Anterior cingulate cortex (tissue), 58 donors: ENCODE data around the gene SLC39A3.

Experiments used
- DNase-seq, 58 donors: peaks; one replicate each; lab custom pipeline; 2025; lab: John Stamatoyannopoulos, UW

SLC39A3 gene

GRCh38 chr19:2755448-2755705 is 15.6 kb upstream of the SLC39A3 start:
- no peak for DNase-seq

GRCh38 chr19:2754659-2755447 is 15.0 kb upstream of the SLC39A3 start:
- no peak for DNase-seq

- DNase-seq, result no peak
These were observed 11.6 kb upstream of the SLC39A3 start for GRCh38 chr19:2751438-2751830.

GRCh38 chr19:2750808-2751437 is 11.1 kb upstream of the SLC39A3 start:
- peak in 6 of 58 donors; percentile 11 to 25 (median 16) for DNase-seq

DNA sequence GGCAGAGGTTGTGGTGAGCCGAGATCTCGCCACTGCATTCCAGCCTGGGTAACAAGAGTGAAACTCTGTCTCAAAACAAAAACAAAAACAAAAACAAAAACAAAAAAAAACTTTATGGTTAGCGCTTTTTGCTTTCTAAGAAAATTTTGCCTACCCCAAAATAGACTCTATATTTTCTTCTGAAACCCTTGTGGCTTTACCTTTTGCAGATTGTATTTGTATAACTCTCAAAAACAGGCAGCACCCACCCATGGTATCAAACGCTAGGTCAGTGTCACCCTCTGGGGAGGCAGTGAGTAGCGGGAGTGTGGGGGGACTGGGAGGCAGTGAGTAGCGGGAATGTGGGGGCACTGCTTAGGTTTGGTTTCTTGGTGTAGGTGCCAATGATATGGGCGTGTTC is 7.5 kb upstream of the SLC39A3 start:
- no peak for DNase-seq

- no peak for DNase-seq
These were observed 4.3 kb upstream of the SLC39A3 start for GRCh38 chr19:2744113-2744512.

GRCh38 chr19:2743099-2743498 is 3.3 kb upstream of the SLC39A3 start:
- peak in 22 of 58 donors; percentile 3 to 57 (median 36) for DNase-seq

- DNase-seq, result no peak
These were observed 468 bp upstream of the SLC39A3 start for GRCh38 chr19:2740314-2740656.

DNA sequence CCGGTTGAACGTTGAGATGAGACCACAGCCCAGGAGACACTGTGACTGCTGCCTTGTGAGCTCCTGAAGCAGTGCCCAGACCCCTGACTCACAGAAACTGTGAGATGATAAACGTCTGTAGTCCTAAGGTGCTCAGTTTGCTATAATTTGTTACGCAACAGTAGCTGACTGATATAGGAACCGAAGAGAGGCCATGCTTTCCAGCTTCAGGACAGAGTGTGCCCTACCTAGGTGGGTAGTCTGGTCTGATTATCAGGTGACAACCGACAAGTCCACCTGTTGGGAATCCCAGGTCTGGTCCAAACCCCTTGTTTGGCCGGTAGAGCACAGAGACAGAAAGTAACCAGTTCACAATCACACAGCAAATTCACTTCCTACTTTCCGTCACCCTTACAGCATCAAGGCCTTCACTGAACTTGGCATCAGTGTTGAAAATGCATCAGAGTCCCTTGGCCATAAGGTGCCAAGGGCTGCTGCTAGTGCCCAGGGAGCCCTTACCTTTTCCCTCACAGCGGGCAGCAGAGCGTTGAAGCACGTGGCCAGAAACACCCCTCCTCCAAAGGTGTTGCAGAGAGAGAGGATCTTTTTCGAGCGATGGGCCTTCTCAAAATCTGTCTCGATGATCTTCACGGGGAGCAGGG is 3.1 kb downstream of the SLC39A3 start:
- DNase-seq, result no peak

DNA sequence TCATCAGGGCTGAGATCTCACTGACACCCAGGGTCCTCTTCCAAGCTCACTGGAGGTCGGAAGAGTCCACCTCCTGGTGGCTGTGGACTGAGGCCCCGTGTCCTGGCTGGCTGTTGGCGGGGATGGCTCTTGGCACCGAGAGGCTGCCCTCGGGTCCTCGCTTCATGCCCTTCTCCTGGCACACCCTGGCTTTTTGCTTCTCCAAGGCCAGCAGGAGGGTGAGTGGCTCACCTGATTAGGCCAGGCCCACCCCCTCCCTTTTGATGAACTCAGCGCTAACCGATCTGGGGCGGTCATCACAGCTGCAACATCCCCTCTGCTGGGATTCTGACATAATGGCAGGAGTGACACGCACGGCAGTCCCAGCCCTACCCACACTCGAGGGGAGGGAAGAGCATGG is 4.4 kb downstream of the SLC39A3 start:
- DNase-seq, result no peak

DNA sequence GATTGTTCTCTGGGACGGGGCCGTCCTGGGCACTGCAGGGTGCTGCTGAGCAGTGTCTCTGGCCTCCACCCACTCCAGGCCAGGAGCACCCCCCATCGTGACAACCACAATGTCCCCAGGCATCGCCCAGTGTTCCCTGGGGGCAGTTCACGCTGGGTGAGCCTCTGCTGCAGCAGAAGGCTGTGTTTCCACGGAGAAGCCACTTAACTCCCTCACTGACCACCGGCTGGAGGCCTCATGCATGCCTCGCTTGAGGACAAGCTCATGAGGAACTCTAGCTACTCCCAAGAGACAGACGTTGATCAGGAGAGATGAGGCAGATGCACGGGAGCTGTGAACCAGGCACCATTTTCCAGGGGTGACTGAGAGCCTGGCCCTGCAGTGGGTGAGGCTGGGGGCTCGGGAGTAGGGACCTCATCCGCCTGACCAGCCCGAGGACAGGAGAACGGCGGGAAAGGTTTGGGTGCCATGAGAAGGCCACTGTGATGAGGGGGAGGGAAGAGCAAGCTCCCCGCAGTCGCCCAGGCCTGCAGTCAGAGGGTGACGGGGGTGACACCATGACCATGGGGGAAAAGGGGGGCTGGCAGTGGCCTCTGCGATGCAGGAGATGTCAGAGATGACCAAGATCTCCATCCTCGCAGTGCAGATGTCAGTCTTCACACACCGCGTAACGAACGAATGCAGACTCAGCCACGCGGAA is 5.1 kb downstream of the SLC39A3 start:
- no peak for DNase-seq

DNA sequence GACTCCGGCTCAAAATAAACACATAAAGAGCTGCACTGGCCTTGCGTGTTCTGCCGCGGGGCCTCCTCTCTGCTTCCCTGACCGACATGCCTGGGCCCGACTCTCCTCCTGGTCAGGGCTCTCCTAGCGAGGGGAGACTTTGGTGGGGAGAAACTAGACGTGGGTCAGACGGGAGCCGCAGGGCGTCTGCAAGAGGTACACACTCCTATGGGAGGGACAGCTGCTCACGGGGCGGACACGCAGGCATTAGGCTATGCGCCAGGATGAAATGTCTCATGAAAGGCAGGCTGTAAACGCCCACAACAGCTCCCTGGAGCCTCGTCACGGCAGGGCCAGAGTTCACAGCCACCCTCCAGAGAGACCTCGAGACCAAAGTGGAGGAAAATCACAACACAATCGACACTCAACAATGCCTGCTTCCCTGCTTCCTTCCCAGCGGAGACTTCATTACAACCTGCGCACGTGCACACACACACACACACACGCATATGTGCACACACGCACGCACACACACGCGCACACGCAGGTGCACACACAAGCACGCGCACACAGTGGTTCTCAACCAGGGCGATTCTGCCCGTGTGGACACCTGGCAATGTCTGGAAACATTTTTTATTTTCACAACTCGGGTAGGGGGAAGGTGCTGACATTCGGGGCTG is 5.8 kb downstream of the SLC39A3 start:
- DNase-seq, result peak in 3 of 58 donors; percentile 12 to 14 (median 13)

- DNase-seq, result no peak
These were observed 6.9 kb downstream of the SLC39A3 start for GRCh38 chr19:2732883-2733282.

DNA sequence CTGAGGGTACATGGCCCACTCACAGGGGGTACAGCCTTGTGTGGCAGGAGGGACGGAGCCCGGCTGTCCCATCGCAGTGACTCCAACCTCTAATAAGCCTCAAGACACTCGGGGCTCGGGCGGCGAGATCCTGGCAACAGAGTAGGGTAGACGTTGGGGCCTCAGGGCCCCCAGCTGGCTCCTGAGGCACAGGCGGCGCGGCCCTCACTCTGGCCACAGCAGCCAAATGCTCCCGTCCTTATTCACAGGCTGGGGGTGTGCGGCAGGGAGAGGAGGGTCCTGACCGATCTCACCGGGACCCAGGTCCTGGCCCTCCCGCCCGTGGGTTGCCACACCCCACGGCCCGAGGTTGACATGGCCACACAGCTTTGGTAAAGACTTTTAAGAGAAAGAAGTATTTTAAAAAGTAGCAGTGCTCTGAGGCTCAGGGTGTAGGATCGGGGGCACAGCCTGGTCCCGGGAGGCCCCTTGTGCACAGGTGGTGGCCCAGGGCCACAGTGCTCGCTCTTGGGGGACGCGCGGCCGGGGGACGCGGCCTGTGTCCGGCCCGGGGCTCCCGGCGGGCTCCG is 7.6 kb downstream of the SLC39A3 start:
- no peak for DNase-seq

DNA sequence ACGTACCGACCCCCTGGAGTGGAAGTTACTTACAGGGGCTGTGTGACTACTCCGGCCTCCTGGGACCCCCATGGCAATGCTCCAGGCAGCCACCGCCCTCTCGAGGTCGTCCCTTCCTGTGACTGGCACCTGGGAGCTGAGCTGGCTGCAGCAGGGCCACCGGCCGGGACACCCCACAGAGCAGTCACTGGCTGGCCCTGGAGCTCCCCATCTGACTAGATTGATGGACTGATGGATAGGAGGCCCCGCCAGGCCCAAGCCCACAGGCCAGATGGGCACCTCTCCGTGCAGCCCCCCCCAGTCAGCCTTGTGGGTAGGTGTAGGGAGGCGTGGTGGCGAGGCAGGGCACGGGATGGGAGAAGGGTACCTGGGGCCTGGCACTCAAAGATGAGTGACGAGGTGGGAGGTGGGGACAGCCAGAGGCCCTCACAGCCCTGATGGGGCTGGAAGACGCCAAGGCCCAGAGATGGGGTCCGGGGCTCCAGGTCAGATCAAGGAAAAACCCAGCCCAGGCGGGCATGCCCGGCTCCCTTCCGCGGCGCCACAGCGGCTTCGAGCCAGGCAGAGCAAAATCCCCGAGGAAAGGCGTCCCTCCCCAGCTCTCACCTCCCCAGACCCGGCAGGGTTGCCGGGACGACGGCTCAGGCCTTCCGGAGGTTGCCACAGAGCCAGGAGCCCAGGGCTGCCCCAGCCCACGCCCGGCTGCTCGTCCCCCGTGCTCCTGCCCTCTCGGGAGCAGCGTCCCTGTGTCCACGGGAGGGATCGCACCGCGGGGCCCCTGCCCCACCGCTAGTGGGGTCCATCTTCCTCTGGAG is 8.4 kb downstream of the SLC39A3 start:
- DNase-seq, result no peak

GRCh38 chr19:2729943-2730818 is 9.6 kb downstream of the SLC39A3 start:
- no peak for DNase-seq

DNA sequence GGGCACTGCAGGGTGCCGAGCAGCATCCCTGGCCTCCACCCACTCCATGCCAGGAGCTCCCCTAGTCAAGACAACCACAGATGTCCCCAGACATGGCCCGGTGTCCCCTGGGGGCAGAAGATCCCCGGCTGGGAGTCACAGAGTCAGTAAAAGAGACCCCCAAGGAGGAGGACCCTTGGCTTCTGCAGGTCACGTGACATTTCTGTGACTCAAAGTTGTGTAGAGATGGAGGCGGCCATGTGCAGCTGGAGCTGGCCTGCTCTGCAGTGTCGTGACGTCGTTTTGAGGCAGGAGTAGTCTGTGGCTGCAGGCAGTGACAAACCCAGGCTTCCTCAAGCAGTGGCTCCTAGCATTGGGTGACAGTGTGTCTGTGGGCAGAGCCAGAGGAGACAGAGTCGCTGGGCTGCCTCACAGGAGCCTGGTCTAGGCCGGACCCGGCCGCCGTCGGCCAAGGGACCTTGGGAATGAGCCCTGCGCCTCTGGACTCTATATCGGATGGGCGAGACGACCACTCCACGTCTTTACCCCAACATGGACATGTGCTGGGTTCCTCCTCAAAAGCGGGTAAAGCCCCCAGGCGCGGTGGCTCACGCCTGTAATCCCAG is 10.9 kb downstream of the SLC39A3 start:
- DNase-seq, result no peak

GRCh38 chr19:2727640-2727944 is 12.2 kb downstream of the SLC39A3 start:
- DNase-seq, result no peak
